Medulla oblongata (tissue), 1 donor: Measurements from ENCODE around the gene CTRL.
A peak's percentile ranks its signal among the peaks of the same experiment; 100 is the strongest.

Experiments used
- DNase-seq: peaks from one replicate; pipeline ENCODE4 v3.0.0-alpha.2; 2015; ENCODE audit errors: extremely low spot score

The CTRL gene

DNA sequence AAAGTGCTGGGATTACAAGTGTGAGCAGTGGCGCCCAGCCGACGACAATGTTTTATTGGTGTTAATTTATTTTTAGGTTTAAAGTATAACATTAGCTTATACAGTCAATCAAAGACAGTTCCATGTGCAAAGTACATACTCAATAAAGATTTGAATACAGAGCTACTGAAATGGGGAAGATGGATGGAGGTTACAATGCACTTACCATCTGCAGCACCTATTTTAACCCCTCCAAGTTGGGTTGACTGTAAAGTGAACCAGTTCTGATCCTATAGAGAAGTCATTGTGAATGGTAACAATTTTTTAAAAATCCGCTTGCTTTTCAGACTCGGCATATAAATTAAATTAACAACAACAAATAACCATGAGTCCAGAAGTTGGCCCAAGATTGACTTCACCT, 39.3 kb downstream of the CTRL start:
- no peak for DNase-seq

GRCh38 chr16:67888331-67888730, 43.3 kb downstream of the CTRL start:
- DNase-seq, result no peak

DNA sequence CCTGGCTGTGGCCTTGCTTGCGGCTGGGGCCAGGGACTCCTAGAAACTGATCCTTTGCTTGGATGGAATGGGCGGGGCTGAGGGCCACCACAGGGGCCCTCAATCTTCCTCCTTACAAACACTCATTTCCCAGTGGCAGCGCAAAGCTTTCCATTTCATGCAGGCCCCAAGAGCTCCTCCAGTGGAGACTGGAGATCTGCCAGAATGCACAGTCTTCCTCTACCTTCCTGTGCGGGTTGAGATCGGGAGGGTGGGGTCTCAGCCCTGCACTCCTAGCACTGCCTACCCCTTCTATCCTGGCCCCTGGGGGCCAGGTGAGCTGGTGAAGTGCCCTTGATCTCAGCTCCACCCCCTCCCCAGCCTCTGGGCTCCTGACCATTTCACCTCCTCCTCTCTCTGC, 45.3 kb downstream of the CTRL start:
- no peak for DNase-seq

GRCh38 chr16:67885976-67886375, 45.7 kb downstream of the CTRL start:
- DNase-seq, result no peak

GRCh38 chr16:67885545-67885944, 46.1 kb downstream of the CTRL start:
- no peak for DNase-seq

DNA sequence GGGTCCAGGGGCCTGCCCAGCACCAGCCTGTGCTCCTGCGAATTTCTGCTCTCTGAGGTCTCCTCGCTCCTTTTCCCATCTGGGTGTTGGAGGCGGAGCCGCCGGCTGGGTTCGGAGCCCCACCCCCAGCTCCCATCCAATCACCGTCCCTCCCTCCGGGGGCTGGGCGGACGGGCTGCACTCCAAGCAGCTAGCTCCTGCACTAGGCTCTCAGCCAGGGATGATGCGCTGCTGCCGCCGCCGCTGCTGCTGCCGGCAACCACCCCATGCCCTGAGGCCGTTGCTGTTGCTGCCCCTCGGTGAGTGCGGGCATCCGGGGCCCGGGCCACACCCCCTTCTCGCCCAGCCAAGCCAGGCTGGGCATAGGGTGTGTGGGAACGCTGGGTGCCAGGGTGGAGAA, 47.0 kb downstream of the CTRL start, which contains the start of gene NRN1L:
NRN1L (plus strand) TSS at position 202 of the 400 bp plus-strand sequence; CDS start at position 221, 19 bp downstream.
- DNase-seq, result peak; percentile 88

- no peak for DNase-seq
These were observed 47.8 kb downstream of the CTRL start for GRCh38 chr16:67883872-67884261.

- no peak for DNase-seq
These were observed 48.4 kb downstream of the CTRL start for GRCh38 chr16:67883146-67883871.

DNA sequence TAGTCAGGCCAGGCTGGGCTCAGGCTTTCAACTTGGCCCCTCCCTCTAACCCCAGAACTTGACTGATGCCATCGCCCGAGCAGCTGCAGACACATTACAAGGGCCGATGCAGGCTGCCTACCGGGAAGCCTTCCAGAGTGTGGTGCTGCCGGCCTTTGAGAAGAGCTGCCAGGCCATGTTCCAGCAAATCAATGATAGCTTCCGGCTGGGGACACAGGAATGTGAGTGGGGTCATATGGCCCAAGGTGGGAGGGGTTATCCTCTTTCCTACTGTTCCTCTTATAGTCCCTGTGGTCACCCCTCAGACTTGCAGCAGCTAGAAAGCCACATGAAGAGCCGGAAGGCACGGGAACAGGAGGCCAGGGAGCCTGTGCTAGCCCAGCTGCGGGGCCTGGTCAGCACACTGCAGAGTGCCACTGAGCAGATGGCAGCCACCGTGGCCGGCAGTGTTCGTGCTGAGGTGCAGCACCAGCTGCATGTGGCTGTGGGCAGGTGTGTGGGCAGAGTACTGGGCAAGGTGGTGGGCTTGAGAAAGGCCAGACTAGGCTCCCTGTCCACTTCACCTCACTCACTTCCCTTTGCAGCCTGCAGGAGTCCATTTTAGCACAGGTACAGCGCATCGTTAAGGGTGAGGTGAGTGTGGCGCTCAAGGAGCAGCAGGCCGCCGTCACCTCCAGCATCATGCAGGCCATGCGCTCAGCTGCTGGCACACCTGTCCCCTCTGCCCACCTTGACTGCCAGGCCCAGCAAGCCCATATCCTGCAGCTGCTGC, 49.1 kb downstream of the CTRL start:
- peak; percentile 91 for DNase-seq

- DNase-seq, result peak; percentile 64
These were observed 50.0 kb downstream of the CTRL start for GRCh38 chr16:67881621-67882161.

DNA sequence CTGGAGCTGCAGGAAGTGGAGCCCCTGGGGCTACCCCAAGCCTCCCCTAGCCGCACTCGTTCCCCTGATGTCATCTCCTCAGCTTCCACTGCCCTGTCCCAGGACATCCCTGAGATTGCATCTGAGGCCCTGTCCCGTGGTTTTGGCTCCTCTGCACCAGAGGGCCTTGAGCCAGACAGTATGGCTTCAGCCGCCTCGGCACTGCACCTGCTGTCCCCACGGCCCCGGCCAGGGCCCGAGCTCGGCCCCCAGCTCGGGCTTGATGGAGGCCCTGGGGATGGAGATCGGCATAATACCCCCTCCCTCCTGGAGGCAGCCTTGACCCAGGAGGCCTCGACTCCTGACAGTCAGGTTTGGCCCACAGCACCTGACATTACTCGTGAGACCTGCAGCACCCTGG, 51.1 kb downstream of the CTRL start:
- DNase-seq, result no peak

- no peak for DNase-seq
These were observed 51.7 kb downstream of the CTRL start for GRCh38 chr16:67879936-67880335.
